Neural cell (in vitro differentiated cells): ENCODE data around the gene STX18. TPM values are rescaled to one million over a fixed set of nuclear protein-coding genes. Genes with fewer than 3 reads are reported as not detected.

Experiments used
- H2AFZ ChIP-seq: fragments of 200-600, 300-800 bp; sonication (generic), shearing (Covaris generic); 2 replicates; pipeline ENCODE4 v1.6.0; 2014; ENCODE audit warnings: low read depth, mild to moderate bottlenecking, antibody characterized with exemption, low read length, moderate library complexity
- H3F3A ChIP-seq: fragments of 200-600 bp; shearing (Covaris generic); 2 replicates; pipeline ENCODE4 v1.6.1; 2016; ENCODE audit warnings: mild to moderate bottlenecking, moderate library complexity, mixed read lengths, antibody characterized with exemption, low read length; ENCODE audit not compliant: insufficient read depth, poor library complexity, severe bottlenecking
- H3K27ac ChIP-seq: fragments of 200-600, 300-800 bp; sonication (generic), shearing (Covaris generic); 2 replicates; pipeline ENCODE4 v1.5.1; 2014; ENCODE audit warnings: mild to moderate bottlenecking, low read length, moderate library complexity
- H3K27me3 ChIP-seq: fragments of 300-800, 200-600 bp; sonication (generic), shearing (Covaris generic); 2 replicates; pipeline ENCODE4 v1.6.0; 2014; ENCODE audit warnings: mild to moderate bottlenecking, low read depth, low read length, moderate library complexity; ENCODE audit not compliant: insufficient read depth
- H3K36me3 ChIP-seq: fragments of 300-800, 200-600 bp; sonication (generic), shearing (Covaris generic); 2 replicates; pipeline ENCODE4 v1.5.1; 2014; ENCODE audit warnings: mild to moderate bottlenecking, antibody characterized with exemption, low read length, moderate library complexity; ENCODE audit not compliant: insufficient read depth
- H3K4me2 ChIP-seq: fragments of 300-800, 200-600 bp; sonication (generic), shearing (Covaris generic); 2 replicates; pipeline ENCODE4 v1.6.0; 2014; ENCODE audit warnings: mild to moderate bottlenecking, low read length
- H3K4me3 ChIP-seq: fragments of 300-800, 200-600 bp; sonication (generic), shearing (Covaris generic); 2 replicates; pipeline ENCODE4 v1.5.1; 2014; ENCODE audit warnings: mild to moderate bottlenecking, low read length, moderate library complexity
- H3K79me2 ChIP-seq: fragments of 200-600 bp; shearing (Covaris generic); replicated peaks from 2 replicates; pipeline ENCODE4 v1.6.0; 2014; ENCODE audit warnings: mild to moderate bottlenecking, low read length, moderate library complexity; ENCODE audit not compliant: insufficient read depth
- H3K9ac ChIP-seq: fragments of 300-800, 200-600 bp; sonication (generic), shearing (Covaris generic); 2 replicates; pipeline ENCODE4 v1.6.1; 2016; ENCODE audit warnings: mild to moderate bottlenecking, low read length, mixed read lengths
- H3K9me2 ChIP-seq: fragments of 200-600 bp; shearing (Covaris generic); 2 replicates; pipeline ENCODE4 v1.6.1; 2016; ENCODE audit warnings: mild to moderate bottlenecking, low read length, mixed read lengths; ENCODE audit not compliant: insufficient read depth
- H3K9me3 ChIP-seq: fragments of 200-600, 300-800 bp; sonication (generic), shearing (Covaris generic); 2 replicates; pipeline ENCODE4 v1.6.1; 2016; ENCODE audit warnings: mild to moderate bottlenecking, mixed run types, low read length, moderate library complexity, mixed read lengths
- H4K20me1 ChIP-seq: fragments of 200-600 bp; shearing (Covaris generic); 2 replicates; pipeline ENCODE4 v1.6.1; 2016; ENCODE audit warnings: mild to moderate bottlenecking, mixed run types; ENCODE audit not compliant: insufficient read depth
- EP300 ChIP-seq: fragments of 450-650 bp; conservative IDR thresholded peaks from 2 replicates; pipeline ENCODE4 v1.6.1; 2014; ENCODE audit warnings: antibody characterized with exemption, mild to moderate bottlenecking, moderate library complexity; ENCODE audit not compliant: poor library complexity, severe bottlenecking
- EZH2 ChIP-seq: fragments of 200-600, 300-800 bp; shearing (Covaris generic), sonication (generic); IDR thresholded peaks from 2 replicates; pipeline ENCODE4 v1.6.1; 2014; ENCODE audit warnings: antibody characterized with exemption, low read length, borderline replicate concordance, mild to moderate bottlenecking; ENCODE audit not compliant: insufficient read depth, poor library complexity, severe bottlenecking
- MXI1 ChIP-seq: fragments of 450-650 bp; conservative IDR thresholded peaks from 2 replicates; pipeline ENCODE4 v1.6.1; 2014; ENCODE audit warnings: antibody characterized with exemption, mild to moderate bottlenecking; ENCODE audit not compliant: poor library complexity, severe bottlenecking
- POLR2AphosphoS5 ChIP-seq: IDR thresholded peaks from 2 replicates; pipeline ENCODE4 v1.6.1; 2012
- RAD21 ChIP-seq: fragments of 450-650 bp; conservative IDR thresholded peaks from 2 replicates; pipeline ENCODE4 v1.6.1; 2014; ENCODE audit warnings: antibody characterized with exemption, mild to moderate bottlenecking, moderate library complexity
- SMC3 ChIP-seq: fragments of 450-650 bp; conservative IDR thresholded peaks from 2 replicates; pipeline ENCODE4 v1.6.1; 2014; ENCODE audit warnings: antibody characterized with exemption, mild to moderate bottlenecking, moderate library complexity; ENCODE audit not compliant: poor library complexity
- TAF1 ChIP-seq: IDR thresholded peaks from 2 replicates; pipeline ENCODE4 v1.6.1; 2012; ENCODE audit warnings: low read depth
- polyA plus RNA-seq: library from polyadenylated mRNA; depleted of rRNA; stranded (reverse); fragments of >200 nt; gene quantifications from 2 replicates; pipeline ENCODE4 v1.2.3, GENCODE V29; 2014
- TF ChIP-seq, protein P1 (sequence below): IDR thresholded peaks from 2 replicates; pipeline ENCODE4 v1.6.1; 2012; ENCODE audit warnings: borderline replicate concordance
- TF ChIP-seq, protein P2 (sequence below): fragments of 450-650 bp; IDR thresholded peaks from 2 replicates; pipeline ENCODE4 v1.5.1; 2014; ENCODE audit warnings: antibody characterized with exemption, mild to moderate bottlenecking, moderate library complexity; ENCODE audit not compliant: poor library complexity, severe bottlenecking

STX18 gene
- polyA plus RNA-seq, 1 donor from 2014 or later = 64.5 TPM

DNA sequence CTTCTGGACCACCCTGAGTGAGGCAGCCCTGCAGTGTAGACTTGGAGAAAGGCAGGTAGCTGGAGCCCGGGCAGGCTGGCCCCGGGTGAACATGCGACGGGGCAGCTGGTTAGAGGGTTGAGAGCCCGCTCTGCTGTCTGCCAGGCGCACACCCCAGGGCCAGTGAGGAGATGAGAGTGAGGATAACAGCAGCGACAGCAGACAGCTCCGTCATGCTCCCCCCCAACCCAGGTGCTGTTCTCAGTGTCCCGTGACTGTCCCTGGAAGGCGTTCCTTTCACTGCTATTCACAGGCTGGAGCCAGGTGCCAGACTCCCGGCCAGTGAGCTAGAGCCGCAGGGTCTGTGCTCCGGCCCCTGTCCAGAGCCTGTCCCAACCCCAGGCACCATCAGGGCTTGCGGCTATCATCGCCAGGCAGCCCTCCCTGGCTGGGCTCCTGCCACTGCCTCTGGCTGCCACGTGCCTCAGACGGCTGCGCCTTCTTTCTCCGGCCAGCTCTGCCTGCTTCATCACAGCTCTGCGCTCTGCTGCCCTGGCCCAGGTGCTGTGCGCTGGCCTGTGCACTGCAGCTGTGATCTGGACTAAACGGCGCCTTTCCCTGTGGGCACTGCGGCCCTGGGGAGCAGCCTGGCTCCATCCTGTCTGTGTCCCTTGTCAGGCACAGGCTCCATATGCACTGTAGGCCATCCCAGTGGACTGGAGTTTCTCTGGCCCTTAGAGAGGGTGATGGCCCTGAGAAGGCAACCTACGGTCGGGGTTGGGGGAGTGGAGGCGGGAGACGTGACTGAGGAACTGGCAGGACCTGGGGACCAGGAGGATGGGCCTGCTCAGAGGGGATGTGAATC is 135.2 kb downstream of the STX18 start:
- TF ChIP-seq EZH2 (no peak), MXI1 (no peak), RAD21 (no peak), TAF1 (no peak), POLR2AphosphoS5 (no peak), SMC3 (no peak), EP300 (no peak)
- TF ChIP-seq, protein P1, sequence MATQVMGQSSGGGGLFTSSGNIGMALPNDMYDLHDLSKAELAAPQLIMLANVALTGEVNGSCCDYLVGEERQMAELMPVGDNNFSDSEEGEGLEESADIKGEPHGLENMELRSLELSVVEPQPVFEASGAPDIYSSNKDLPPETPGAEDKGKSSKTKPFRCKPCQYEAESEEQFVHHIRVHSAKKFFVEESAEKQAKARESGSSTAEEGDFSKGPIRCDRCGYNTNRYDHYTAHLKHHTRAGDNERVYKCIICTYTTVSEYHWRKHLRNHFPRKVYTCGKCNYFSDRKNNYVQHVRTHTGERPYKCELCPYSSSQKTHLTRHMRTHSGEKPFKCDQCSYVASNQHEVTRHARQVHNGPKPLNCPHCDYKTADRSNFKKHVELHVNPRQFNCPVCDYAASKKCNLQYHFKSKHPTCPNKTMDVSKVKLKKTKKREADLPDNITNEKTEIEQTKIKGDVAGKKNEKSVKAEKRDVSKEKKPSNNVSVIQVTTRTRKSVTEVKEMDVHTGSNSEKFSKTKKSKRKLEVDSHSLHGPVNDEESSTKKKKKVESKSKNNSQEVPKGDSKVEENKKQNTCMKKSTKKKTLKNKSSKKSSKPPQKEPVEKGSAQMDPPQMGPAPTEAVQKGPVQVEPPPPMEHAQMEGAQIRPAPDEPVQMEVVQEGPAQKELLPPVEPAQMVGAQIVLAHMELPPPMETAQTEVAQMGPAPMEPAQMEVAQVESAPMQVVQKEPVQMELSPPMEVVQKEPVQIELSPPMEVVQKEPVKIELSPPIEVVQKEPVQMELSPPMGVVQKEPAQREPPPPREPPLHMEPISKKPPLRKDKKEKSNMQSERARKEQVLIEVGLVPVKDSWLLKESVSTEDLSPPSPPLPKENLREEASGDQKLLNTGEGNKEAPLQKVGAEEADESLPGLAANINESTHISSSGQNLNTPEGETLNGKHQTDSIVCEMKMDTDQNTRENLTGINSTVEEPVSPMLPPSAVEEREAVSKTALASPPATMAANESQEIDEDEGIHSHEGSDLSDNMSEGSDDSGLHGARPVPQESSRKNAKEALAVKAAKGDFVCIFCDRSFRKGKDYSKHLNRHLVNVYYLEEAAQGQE = no peak
- TF ChIP-seq, protein P2, sequence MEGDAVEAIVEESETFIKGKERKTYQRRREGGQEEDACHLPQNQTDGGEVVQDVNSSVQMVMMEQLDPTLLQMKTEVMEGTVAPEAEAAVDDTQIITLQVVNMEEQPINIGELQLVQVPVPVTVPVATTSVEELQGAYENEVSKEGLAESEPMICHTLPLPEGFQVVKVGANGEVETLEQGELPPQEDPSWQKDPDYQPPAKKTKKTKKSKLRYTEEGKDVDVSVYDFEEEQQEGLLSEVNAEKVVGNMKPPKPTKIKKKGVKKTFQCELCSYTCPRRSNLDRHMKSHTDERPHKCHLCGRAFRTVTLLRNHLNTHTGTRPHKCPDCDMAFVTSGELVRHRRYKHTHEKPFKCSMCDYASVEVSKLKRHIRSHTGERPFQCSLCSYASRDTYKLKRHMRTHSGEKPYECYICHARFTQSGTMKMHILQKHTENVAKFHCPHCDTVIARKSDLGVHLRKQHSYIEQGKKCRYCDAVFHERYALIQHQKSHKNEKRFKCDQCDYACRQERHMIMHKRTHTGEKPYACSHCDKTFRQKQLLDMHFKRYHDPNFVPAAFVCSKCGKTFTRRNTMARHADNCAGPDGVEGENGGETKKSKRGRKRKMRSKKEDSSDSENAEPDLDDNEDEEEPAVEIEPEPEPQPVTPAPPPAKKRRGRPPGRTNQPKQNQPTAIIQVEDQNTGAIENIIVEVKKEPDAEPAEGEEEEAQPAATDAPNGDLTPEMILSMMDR = no peak
- Histone ChIP-seq H3K9ac (no peak overlapping the region), H3K4me3 (no peak overlapping the region), H3K79me2 (no peaks in the 10 kb centered on the region), H3K9me2 (no peaks in the 10 kb centered on the region), H3K27me3 (no peaks in the 10 kb centered on the region), H2AFZ (no peak overlapping the region), H3F3A (no peaks in the 10 kb centered on the region), H3K4me2 (no peak overlapping the region), H3K36me3 (peaks cover 10% of the 10 kb centered on the region), H3K9me3 (no peaks in the 10 kb centered on the region), H4K20me1 (peaks cover 23% of the 10 kb centered on the region), H3K27ac (no peak overlapping the region)

DNA sequence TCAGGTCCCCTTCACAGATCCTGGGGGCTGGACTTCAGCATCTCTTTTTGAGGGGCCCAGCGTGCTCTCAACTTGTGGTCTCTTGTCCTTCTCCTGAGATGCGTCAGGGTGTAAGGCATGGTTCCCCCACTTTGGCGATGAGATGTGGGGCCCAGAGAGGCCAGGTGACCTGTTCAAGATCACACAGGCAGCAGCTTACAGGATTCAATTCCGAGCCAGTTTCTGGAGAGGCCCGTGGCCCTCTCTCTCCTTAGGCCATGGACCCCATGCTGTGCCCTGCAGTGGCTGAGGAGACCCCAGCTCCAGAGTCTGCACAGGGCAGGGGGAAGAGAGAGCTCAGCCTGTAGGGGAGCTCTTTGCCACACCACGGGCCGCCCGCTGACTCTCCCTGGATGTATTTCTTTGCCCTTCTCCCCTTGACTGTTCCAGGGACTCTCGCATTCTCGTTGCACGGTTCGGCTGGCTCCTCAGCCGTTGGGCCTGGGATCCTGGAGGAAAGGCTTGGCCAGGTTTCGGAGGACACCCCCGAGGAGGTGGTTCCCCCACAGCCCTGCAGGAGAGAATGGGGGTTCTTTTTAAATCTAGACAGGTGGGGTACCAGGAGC is 136.4 kb downstream of the STX18 start:
- Histone ChIP-seq H3F3A (no peaks in the 10 kb centered on the region), H3K79me2 (peaks cover 5% of the 10 kb centered on the region), H3K9me2 (no peaks in the 10 kb centered on the region), H2AFZ (no peak overlapping the region), H3K36me3 (peaks cover 22% of the 10 kb centered on the region), H4K20me1 (peaks cover 23% of the 10 kb centered on the region), H3K9ac (no peak overlapping the region), H3K4me2 (no peak overlapping the region), H3K27me3 (no peaks in the 10 kb centered on the region), H3K27ac (no peak overlapping the region), H3K9me3 (no peaks in the 10 kb centered on the region), H3K4me3 (no peak overlapping the region)
- TF ChIP-seq SMC3 = no peak
